NOMO-1 (cell line): ENCODE results near the gene DIP2B.

Source experiments
- DNase-seq, 2 experiments: peaks; one replicate each; lab custom pipeline; 2025; ENCODE audit not compliant: unreplicated experiment in 2 of 2; lab: John Stamatoyannopoulos, UW

The DIP2B gene

DNA sequence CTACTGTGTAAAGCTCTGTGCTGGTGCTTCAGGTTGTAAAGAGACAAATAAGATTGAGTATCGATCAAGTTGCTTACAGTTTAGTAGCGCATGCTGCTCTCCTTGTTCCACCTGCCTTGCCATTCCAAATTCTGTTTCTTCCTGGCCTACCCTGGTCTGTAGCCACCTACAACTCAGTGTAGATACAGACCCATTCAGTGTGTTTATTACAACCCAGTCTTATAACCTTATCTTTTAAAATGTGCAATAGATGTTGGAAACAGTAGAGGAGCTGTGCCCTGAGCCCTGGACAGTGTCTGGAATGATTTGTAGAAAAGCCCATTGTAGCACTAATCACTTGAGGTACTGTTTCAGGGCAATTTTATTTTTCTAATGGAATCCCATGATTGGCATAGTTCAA, 68.5 kb downstream of the DIP2B start:
- DNase-seq, result no peak

DNA sequence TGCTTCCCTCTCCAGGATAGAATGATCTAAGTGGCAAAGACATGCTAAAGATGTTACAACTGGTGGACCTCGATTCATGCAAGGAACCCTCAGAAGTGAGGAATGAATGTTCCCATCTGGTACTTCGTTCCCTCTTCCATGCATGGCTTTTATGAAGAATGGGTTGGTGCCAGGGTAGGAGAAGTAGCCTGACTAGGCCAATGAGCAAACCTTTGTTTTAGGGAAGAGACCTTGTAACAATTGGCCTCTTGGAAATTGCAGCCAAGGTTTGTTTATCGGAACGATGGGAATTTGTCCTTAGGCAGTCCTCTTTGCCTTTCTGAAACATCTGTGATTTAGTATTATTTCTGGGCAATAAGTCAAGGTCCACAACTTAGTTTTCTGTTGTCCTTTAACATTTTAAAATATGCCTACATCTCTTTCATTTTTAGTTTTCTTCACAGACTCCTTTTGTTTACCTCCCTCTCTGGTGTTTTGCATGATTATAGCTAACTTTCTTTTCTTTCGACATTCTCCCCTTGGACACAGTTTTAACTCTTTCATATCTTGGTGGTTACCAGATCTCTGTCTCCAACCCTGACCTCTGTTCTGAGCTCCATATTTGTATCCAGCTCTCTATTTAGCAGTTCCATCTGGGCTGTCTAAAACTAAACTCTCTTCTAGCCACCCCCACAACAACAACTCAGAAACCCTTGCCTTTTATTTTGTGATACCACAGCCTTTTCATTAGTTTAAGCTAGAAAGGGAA, 70.0 kb downstream of the DIP2B start:
- no peak for DNase-seq

DNA sequence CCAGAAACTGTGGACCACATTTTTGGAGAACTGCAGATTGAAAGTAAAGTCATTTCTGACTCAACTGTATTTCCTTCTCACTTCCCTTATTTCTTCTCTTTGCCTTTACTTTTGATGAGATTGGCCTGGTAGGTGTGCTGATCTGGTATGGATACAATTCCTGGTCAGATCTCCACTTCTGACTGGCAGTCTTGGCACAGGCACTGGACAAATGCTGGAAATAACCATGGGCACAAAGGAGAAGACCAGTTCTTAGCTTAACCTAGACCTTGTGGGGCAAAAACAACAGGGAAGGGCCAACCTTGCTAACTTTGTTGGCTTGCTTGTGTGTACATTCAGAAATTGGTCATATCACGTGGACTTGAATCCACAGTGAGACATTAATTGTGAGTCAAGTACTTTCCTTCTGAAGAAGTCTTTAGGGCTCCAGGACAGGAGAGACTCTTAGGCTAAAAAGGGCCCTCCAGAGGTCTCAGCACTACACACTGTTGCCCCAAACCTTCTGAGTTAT, 75.0 kb downstream of the DIP2B start:
- peak in 1 of 2 experiments; percentile 15 for DNase-seq

DNA sequence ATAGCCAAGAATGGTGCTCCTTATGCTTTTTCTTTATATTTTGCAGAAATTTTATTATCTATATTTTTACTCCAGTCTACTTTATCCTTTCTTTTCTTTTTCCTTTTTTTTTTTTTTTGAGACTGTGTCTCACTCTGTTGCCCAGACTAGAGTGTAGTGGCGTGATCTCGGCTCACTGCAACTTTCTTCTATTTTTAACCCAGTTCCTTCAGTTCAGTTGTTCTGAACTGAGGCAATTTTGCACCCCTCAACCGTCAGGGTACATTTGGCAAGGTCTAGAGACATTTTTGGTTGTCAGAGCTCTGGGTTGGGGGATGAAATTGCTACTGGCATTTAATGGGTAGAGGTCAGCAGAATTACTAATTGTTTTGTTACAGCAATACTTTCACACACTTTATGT, 75.7 kb downstream of the DIP2B start:
- DNase-seq, result no peak

DNA sequence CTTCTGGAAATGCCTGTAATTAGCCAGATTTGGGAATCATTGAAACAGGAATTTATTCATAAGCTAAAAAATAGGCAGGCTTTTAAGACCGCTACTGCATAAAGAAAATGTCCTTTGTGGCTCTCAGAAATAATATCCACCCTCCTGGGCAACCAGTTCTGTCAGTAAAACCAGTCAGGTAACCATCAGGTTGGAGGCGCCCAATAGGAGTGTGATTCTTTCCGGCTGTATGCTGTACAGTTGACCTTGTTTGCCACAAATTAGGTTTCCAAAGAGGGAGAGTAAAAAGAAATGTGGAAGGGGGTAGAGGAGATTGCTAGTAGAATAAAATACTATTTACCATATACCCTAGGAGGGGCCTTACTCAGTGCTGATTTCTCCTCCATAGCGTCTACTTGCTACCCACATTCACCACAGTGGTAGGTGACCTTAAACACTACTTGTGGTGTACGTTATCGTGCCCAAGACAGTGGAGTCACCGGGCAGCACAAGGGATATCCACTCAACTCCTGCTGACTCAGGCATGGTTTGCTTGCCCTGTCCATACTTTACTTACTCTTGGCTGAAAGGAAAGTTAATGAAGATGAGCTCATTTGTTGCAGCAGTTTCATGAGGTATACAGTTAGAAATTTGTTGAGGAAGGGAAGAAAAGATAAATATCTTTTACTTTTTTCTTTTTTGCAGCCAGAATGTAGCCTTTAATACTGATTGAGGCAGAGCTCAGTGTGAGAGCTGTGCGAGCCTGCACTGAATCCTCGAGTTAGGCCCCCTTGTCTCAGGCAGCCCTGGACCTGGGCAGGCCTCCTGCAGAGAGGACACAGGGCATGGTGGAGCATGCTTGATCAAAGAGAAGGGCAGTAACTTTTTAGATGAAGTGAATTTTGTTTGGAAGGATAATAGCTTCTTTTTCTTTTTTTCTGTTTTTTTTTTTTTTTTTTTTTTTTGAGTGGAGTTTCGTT, 76.7 kb downstream of the DIP2B start:
- DNase-seq, result no peak

DNA sequence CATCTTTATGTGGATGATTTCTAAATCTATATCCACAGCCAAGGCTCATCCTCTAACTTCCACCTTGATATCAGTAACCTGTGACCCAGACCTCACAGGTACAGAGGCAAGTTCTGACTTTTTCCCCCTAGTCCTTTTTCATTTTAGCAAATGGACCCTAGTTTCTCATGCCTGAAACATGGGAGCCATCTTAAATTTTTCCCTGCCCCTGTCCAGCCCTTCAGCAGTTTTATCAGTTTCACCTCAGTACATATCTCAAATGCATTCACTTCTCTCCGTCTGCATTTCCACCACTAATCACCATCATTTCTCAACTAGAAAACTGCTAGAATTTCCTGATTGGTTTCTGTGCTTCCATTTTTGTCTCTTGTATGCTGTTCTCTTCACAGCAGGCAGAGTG, 79.3 kb downstream of the DIP2B start:
- DNase-seq, result no peak

DNA sequence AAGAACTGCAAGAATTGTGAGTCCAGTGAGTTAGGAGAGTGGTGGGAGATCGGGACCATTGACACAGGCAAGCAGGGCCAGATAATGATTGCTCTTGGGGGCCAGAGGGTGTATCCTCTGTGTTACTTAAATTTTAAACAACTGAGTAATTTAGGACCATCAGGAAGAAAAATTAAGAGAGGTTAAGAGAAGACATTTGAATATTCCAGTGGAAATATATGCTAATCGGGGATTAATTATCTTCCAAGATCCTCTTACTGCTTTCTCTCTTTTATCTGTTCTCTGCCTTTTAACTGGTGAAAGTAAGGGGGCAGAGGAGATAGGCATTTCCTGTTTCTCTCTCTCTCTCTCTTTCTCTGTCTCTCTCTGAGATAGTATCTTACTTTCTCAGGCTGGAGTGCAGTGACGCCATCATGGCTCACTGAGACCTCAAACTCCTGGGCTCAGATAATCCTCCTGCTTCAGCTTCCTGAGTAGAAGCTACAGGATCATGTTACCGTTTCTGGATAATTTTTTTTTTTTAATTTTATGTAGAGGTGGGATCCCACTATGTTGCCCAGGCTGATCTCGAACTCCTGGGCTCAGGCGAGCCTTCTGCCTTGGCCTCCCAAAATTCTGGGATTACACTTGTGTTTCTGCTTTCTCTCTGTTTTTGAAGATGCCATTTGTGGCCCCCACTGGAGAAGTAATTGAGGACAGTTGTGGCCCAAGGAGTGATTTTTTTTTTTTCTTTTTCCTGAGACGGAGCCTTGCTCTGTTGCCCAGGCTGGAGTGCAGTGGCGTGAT, 85.1 kb downstream of the DIP2B start:
- no peak for DNase-seq

DNA sequence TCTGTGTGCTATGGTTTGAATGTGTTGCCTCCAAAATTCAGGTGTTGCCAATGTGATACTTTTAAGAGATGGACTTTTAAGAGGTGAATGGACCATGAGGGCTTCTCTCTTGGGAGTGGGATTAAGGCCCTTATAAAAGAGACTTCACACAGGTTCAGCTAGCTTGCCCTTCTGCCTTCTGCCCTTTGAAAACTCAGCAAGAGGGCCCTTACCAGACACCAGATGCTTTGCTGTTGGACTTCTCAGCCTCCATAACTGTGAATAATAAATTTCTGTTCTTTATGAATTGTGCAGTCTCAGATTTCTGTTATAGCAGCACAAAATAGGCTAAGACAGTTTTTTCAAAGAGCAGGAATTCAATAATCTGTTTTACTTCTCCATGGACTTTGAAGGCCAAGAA, 86.1 kb downstream of the DIP2B start:
- no peak for DNase-seq

DNA sequence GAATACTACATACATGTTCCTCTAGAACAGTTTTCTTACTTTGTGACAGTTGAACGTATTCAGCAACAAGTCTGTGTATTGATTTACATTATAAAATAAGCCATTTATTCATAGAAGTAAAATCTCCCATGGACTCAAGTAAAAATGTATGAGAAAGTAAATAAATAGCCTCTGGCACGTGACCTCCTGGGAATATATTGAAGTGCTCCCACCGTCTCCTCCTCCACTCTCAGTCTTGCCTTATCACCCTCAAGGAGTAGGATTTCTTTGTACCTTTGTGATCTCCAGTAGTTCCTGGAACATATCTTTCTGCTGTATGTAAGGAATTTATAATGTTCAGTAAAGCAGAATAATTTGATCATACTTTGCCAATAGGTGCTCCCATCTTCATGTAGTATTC, 90.9 kb downstream of the DIP2B start:
- no peak for DNase-seq

DNA sequence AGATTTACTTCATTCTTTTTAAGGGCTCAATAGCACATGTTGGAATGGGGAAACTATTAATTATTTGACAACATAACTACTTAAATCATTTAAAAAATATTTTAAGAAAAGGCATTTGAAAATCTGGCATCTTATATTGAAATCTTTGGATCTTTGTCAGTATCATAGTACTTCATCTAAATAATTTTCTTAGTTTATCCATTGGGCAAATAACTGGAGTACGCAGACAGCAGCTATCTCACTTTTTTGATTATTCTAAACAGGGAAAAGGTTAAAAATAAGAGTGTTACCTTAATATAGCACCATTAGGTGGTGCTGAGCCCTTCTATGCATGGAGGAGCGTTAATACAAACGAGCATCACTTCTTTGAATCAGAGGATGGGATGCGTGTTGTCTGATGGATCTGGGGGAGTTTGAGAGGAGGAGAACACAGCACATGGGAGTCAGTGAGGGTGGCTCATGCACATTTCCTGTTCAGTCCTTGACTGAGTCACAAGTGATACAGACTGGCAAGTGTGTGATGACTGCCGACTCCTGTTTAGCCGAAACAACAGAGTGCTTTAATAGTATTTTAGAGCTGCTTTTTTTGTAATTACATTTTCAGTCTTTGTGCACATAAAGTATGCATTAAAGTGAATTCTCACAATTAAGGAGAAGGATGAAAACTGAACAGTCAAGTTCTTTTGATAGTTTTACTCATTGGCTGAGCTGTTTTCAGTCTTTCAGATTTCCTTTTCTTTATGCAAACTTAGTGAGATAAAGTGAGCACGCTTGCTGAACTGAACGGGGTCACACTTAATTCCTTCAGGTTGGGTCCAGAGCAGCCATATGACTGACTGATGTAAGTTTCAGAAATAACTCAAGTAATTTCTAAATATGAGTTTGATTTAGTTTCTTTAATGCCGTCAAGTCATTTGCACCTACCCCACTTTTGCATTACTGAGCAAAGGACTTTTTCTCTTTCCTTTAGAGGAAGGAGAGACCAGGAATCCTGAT, 92.7 kb downstream of the DIP2B start:
- no peak for DNase-seq

DNA sequence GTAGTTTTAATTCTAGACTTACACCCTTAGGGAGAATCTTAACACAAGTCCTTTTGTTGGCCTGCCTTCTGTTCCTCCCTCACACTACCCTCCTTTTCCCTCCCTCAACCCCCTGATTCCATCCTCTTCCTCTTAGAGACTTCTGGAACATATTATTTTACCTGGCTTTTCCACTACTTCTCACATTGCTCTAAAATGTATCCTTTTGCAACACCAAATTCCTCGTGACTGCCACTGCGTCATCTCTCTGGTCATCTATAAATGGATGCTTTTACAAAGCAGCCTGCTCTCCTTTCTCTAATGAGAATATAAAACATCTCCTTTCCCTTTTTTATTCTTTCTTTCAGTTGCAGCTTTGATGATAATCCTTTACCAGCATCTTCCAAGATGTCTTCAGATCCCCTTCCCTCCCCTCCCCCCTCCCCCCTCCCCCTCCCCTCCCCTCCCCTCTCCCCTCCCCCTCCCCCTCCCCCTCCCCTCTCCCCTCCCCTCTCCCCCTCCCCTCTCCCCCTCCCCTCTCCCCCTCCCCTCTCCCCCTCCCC, 93.6 kb downstream of the DIP2B start:
- DNase-seq, result no peak

DNA sequence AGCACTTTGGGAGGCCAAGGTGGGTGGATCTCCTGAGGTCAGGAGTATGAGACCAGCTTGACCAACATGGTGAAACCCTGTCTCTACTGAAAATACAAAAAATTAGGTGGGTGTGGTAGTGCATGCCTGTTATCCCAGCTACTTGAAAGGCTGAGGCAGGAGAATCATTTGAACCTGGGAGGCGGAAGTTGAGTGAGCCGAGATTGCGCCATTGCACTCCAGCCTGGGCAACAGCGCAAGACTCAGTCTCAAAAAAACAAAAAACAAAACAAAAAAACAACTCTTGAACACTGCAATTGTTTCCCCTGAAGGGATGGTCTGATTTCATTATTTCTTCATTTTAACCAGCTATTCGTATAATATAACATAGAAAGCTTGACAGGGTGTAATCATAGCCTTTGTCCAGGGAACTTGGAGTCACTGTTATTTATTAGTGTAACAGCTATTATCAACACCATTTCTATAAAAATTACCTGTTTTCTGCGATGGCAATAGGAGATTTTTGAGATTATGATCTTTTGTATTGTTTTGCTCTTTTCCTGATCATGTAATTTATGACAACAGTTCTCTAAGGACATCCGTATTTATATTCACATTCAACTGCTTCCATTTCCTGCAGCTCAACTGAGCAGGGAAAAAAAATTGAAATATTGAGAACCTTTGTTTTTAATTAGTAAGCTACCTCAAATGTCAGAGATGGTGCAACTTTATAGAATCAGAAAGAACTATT, 94.7 kb downstream of the DIP2B start:
- no peak for DNase-seq

DNA sequence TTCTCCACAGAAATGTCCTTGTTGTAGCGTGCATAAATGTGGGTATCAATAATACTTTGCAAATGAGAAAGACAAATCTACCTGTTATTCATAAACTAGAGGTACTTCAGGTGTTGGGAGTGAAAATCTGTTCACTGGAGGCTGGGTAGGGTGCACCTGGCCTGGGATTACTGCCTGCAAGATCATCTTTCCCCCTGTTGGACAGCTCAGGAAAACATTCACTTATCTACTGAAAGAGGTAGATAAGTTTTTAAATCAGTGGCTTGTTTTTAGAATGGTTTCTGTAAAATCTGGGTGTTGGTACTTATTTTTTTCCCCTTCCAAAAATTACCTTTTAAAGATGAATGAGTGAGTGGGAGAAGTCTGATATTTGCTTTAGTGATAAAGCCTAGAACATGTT, 95.6 kb downstream of the DIP2B start:
- DNase-seq, result no peak

DNA sequence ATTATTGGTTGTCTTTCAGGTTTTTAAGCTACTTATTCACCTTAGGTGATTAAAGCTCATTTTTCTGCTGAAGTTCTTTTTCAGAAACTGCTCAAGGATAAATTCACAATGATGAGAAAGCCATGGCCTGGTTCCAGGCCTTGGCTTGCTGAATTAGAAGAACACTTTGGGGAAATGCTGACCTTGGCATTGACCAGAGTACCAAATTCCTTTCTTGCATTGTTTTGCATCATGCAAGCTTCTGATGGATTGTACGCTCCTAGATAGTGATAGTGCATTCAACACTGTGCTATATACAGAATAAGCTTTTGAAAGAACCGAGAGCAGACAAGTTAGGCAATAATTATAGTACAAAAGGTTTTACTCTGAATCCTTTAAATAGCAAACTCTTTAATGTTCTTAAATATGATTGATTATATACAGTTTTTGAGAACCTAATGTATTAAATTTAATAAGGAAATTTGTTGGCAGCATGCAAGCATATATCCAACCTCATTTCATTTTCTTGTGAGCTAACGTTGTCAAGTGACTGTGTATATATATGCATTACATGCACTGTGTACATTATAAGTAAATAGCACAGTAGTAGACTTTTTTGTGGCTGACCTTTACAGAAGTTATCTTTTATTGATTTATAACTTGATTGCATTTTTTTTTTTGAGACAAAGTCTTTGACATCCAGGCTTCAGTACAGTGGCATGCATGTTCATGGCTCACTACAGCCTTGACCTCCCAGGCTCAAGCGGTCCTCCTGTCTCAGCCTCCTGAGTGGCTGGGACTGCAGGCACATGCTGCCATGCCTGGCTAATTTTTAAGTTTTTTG, 99.2 kb downstream of the DIP2B start:
- no peak for DNase-seq

DNA sequence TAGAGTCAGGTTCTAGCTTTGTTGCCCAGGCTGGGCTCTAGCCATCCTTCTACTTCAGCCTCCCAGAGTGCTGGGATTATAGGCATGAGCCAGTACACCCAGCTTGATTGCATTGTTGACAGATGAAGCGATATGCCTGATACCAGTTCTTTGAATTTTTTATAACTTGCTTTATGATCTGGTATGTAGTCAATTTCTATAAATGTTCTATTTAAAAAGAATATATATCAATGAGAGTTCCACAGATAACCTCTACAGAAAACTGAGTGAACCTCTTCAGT, 99.8 kb downstream of the DIP2B start:
- DNase-seq, result no peak

DNA sequence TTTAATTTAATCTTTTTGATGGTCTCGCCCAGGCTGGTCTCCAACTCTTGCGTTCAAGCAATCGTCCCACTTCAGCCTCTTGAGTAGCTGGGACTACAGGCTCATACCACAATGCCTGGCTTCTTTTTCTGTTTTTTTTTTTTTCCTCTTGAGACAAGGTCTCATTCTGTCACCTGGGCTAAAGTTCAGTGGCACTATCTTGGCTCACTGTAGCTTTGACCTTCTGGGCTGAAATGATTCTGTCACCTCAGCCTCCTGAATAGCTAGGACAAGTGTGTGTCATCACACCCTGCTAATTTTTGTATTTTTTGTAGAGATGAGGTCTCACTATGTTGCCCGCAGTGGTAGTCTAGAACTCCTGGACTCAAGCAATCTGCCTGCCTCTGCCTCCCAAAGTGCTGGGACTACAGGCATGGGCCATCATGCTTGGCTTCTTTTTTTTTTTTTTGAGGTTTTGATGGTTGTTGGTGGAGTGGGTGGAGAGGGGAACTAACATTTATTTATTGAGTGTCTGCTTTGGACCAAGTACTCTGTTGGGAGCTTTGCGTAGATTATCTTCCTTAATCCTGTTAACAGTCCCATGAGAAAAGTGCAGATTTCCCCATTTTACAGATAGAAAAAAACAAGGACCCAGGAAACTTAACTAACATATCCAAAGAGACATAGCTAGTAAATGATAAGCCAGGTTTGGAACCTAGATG, 102.0 kb downstream of the DIP2B start:
- DNase-seq, result no peak

DNA sequence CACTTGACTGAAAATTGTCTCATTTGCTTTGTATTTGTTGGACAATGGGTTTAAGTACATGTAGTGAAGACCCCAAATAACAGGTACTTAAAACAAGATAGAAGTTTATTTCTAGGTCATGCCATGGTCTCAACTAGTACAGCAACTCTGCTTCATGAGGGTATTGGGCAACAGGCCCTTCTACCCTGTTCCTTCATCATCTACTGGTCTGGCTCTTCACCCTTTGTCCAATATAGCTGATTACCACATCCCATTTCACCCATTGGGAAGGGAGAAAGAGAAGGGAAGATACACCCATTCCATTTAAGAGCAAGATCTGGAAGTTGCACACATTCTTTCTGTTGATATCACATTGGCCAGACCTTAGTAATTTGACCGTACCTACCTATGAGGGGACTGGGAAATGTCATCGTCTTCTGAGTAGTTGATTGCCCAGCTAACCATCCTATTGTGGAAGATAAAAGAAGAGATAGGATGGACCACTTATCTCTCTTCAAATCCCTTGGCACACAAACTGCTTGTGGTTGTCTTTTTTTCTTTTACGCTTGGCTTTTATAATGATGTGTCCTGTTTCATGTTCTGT, 104.6 kb downstream of the DIP2B start:
- DNase-seq, result no peak
